HG02763 (cell line): ENCODE data around the gene PTH1R.
"Not testable (repeated sequence)": the region's sequence is repeated elsewhere in the genome, so short reads cannot be mapped to it uniquely, and the experiment has no call there.

Experiments used
- ATAC-seq: cut with Tn5 transposase; IDR thresholded peaks from one replicate; pipeline ENCODE4 v1.9.1; 2021; ENCODE audit warnings: mild to moderate bottlenecking, moderate library complexity; ENCODE audit not compliant: unreplicated experiment

Gene PTH1R

DNA sequence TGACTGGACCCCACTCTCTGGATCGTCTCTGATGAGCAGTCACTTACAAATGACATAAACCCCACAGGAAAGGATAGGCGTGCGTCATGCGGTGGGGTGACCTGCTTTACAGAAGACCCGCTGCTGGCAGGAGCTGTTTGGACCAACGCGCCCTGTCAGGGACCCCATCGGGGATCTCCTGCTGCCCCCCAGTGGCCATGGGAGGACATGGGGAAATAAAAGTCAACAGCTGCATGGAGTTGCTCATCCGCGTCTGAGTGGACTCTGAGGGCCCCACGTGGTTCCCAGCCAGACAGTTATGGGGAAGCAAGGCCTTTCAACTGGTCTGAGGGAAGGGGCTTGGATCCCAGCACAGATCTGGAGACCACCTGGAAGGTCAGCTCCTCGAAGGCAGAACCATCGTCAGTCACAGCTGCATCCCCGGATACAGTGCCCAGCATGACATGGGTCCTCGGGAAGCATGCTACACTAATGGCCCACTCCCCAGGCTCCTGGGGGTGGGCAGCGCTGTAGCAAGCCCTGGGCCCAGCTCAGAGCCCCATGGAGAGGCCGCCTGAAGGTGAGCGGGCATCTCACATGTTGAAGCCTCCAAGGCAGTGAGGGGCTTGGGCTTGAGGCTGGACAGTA, 32.1 kb downstream of the PTH1R start:
- no peak for ATAC-seq

DNA sequence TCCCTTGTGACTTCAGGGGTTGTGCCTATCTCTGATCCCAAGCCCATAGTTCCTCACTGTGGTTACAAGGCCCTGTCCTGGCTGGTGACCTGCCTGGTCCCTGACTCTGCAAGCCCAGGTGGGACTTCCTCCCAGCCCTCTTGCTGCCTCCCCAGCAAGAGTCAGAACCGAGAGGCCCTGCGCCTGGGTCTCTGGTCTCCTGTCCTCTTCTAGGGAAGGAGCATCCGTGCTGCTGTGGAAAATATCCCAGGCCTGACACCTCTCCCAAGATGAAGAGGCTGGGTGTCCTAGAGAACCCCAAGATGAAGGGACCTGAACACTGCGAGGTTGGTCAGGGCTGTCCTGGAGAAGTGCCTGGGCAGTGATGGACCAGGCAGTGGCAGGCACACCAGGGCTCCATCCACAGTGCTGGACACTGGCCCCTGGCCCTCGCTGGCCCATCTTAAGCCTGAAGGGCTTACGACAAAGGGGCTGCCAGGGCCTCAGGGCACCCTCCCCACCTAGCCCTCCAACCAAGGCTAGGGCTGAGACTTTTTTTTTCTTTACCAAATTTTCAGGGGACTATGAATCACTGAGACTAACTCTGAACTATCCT, 32.7 kb downstream of the PTH1R start:
- ATAC-seq, result no peak

DNA sequence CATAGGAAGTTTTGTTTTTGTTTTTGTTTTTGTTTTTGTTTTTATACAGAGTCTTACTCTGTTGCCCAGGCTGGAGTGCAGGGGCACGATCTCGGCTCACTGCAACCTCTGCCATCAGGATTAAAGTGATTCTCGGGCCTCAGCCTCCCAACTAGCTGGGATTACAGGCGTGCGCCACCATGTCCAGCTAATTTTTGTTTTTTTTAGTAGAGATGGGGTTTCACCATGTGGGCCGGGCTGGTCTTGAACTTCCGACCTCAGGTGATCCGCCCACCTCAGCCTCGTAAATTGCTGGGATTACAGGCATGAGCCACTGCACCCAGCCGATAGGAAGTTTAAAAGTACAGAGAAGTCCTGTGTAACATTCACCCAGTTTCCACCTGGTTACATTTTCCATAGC, 33.4 kb downstream of the PTH1R start:
- ATAC-seq, result not testable (repeated sequence)

DNA sequence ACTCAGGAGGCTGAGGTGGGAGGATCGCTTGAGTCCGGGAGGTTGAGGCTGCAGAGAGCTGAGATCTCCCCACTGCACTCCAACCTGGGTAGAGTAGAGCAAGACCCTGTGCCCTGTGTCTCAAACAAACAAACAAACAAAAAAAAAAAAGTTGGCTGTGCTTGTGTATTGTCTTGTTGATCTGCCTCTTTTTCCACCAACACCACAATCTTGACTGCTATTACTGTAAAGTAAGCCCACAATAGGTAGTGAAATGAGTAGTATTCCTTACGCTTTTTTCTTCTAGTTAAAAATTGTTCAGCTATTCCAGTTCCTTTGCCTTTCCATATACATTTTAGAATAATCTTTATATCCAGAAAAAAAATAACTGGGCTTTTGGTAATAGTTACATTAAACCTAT, 35.5 kb downstream of the PTH1R start:
- ATAC-seq, result no peak

DNA sequence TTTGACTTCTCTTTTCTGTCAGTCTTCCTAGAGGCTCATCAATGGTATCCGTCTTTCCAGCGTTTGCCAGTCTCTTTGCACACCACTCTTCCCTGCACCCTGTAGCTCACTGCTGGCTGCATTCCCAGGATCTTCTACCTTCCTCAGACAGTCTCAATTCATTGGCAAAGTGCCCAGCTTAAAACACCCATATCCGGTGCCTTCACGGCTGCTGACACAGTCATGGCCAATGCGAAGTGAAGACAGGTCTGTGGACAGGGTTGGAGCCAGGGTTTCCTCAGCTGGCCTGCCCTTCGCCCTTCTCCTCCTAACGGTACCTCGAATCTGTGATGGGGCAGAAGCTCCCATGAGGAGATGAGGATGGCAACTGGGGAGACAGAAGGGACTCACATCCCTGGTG, 36.1 kb downstream of the PTH1R start:
- no peak for ATAC-seq

DNA sequence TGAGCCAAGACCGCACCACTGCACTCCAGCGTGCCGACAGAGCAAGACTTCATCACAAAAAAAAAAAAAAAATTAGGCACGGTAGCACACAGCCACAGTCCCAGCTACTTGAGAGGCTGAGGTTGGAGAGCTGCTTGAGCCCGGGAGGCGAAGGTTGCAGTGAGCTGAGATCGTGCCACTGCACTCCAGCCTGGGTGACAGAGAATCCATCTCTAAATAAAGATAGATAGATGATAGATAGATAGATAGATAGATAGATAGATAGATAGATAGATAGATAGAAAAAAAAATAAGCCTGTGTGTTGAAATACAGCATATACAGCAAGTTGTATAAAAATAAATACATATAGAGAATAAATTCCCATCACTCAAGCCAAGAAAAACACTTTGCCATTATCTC, 37.3 kb downstream of the PTH1R start:
- no peak for ATAC-seq

DNA sequence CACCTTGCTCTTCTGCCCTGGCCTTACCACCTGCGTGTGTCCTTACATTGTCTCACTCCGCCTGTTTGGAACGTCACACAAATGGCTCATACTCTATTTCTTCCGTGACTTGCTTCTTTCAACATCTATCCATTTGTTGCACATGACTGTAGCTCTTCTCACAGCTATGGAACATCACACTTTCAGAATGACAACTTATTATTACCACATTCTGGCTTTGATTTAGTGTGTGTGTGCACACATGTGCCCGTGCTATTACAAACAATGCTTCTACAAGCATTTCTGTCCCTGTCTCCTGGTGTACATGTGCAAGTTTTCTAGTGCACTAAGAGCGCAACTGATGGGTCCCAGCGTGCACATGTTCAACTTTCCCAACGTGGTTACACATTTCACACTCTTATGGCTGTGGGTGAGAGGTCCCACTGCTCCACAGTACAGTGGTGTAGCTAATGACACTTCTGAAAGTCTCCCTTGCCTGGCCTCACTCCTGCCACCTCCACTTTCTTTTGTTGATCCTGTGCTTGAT, 37.8 kb downstream of the PTH1R start:
- no peak for ATAC-seq

DNA sequence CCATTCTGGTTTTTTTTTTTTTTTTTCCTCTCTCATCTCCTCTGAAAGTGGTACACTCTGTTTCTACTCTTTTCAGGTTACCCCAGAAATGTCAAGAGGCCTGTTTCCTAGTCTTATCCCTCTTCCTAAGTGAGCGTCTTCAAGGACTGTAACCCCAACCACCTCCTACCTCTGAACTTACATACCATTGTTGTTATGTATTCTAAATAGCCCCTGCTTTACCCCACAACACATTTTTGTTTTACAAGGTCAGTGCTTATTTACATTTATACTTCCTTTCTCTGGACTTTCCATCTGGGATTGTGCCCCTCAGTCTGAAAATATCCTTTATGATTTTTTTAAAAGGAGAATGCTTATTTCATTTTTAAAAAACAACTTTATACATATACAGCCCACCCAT, 38.8 kb downstream of the PTH1R start:
- no peak for ATAC-seq

DNA sequence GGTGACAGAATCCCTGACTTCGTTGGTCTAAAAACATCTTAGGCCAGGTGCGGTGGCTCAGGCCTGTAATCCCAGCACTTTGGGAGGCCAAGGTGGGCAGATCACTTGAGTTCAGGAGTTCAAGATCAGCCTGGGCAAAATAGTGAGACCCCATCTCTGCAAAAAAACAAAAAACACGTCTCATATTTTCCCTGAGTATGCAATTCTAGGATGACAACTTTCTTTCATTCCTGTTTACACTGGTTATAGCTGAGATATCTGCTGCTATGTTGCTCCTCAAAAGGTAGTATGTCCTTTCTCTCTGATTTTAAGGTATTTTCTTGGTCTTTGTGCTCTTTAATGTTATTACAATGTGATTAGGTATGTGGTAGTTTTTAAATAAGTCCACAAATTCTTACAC, 39.3 kb downstream of the PTH1R start:
- ATAC-seq, result no peak

DNA sequence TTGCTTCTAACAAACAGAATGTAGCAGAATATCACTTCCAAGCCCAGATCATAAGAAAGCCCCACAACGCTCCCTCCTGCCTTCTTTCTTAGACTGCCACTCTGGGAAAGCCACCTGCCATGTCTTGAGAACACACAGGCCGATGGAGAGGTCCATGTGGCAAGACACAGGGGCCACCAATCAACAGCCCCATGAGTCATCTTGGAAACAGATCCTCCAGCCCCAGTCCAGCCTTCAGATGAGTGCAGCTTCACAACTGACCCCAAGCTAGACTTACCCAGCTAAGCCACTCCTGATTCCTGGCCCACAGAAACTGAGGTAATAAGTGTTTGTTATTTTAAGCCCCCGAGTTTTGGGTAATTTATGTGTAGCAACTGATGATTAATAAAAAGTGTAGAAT, 39.7 kb downstream of the PTH1R start:
- no peak for ATAC-seq

DNA sequence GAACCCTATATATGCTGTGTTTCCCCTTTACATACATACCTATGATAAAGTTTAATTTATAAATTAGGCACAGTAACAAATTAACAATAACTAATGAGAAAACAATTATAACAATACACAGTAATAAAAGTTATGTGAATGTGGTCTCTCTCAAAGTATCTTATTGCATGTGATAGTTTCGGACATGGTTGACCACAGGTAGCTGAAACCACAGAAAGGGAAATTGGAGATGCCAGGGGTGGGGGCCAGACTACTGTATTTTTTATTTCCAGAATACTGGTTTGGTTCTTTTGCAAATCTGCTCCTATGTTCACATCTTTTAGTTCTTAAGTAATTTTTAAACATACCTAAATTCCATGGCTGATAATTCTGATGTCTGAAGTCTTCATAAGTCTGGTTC, 40.7 kb downstream of the PTH1R start:
- ATAC-seq, result no peak

DNA sequence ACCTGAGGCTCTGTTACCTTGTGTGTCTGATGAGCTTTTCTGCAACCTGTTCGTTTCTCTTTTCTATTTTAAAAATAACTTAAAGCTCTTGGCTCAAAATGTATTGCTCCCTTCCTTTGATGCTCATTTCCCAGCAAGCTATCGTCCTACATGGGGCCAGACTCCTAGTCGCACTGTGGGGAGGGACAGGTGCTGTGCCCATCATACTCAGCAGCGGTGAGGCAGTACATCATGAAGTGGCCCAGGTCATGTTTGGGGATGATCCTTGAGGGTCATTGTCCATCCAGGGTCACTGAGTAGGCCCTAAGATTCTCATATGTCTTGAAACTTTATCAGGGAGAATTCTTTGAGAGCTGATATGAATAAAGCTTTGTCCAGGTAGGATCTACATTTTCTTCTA, 41.1 kb downstream of the PTH1R start:
- no peak for ATAC-seq

DNA sequence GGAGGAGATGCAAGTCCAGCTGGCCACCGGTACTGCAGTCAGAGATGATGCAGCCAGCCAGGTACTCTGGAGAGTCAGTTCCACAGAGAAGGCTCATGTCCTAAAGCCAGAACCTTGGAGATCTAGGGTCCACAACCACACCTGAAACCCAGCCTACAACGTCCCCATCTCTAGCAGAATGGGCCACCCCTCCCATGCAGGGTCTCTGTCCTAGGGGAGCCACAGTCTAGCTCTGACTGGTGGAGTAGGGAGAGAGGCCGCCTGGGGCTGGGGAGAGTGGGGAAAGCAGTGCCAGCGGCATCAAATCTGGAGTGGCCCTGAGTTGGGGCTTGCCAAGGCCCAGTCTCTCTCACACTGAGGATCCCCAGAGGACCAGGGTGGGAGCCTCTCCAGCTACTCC, 43.5 kb downstream of the PTH1R start:
- ATAC-seq, result no peak

DNA sequence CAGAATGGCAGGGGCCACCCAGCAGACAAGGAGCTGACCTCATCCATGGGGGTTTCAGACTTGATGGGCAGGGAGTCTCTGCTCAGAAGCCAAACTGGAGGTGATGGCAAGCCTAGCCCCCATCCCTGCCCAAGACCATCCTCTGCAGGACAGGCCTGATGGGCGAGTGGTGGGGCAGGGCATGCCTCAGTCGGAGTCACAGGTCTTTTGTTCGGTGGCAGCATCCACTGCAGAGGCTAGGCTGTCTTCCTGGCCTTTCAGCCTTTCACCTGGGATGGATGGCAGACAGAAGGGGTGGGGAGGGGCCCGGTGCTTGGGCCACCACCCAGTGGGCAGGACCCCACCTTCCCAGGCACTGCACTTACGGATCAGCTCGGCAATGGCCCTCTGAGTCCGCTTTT, 44.4 kb downstream of the PTH1R start:
- ATAC-seq, result no peak

DNA sequence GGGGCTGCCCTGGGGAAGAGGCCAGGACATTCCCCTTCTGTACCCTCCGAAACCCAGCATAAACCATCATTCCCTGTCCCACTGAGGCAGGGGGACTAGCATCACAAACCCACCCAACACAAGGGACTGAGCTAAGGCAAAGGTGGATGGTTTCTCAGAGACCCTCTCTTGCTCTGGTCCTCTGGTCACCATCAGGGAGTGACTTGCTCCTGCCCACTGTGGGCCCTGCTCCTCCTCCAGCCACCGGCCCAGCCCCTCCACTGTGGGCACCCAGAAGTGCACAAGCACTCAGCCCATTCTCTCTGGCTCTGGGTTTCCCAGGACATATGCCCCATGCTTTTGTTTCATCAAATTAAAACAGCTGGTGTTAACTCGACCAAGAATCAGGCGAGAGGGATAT, 44.9 kb downstream of the PTH1R start:
- no peak for ATAC-seq

DNA sequence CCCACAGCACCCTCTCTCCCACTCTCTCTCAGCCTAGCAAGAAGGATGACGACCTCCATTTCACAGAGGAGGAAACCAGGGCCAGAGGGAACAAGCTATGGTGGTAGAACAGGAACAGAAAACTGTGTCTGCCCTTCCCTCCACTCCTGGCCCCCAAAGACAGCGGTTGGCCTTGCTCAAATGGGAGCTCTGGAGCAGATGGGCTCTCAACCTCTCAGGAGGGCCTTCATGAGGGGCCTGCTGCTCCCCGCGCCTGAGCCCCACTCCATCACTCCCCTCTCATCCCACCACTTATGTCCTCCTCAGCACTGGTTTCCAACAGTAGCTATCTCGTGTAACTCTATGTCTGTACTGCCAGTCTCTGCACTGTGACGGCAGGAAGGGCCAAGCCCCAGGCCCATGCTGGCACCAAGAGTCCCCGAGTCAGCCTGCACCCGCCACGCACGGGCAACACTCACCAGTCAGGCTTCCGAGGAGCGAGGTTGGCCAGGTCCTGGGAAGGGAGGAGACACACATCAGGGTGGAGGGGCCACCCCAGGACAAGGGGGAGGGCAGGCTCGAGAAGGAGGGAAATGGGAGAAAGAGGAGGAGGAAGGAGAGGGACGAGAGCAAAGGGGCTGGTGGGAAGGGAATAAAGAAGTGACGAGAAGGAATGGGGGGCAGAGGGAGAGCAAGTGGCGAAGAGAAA, 45.5 kb downstream of the PTH1R start:
- ATAC-seq, result no peak

DNA sequence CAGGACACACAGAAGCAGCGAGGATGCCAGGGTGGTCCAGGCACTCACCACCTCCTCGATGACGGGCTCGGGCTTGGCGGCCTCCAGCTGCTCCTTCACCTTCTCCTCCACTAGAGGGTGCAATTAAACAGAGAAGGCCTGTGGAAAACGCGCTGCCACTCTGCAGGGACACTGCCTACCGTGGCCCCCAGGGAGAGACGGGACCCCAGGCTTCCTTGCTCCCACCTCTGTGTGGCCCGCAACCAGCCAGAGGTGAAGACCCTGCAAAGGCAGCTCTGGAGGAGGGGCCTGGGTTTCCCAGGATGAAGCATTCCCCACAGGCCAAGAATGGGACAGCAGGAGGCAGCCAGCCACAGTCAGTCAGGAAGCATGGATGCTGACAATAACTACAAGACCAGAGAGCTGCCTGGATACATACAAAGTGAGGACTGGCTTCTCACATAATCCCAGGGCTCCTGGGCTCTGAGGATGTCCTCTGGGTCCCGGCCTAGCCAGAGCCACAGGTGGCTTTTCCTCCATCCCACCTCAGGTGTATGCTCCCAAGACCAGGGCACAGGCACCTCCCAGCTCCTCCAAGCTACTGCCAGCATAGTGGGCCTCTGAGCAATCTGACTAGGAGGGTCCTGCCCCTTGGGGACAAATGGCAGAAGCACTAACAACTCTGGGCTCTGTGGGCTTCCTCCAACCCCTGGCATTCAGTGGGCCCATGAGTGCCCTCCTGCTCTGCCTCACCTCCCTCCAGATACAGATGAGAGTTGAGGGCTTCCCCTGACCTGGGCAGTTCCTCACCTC, 46.2 kb downstream of the PTH1R start:
- no peak for ATAC-seq

DNA sequence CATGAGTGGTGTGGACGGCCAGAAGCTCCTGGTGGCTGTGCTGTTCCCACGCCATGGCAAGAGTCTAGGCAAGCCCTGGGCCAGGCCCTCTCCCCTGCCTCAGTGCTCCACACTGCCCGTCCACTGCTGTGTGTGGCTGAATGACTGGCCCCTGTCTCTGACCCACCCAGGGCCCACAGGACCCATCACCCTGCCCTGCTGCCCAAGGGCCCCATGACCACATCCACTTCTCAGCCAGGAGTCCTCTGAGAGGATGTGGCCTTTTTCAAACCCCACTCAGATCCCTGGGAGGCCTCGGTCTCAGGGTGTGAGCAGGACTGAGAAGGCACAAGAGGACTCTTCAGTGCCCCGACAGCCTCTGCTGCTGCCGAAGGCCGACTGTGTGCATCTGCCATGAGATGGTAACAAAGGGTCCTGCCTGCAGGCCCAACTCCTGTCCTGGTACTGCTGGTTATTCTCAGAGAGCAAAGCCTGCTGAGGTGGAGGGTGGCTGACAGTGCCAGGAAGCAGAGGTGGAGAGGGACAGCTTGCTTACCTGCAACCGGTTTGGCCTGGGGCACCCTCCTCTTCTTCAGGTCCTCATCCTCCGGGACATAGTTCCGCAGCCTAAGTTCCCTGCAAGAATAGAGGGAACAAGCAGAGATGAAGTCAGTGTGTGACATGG, 47.5 kb downstream of the PTH1R start:
- no peak for ATAC-seq

DNA sequence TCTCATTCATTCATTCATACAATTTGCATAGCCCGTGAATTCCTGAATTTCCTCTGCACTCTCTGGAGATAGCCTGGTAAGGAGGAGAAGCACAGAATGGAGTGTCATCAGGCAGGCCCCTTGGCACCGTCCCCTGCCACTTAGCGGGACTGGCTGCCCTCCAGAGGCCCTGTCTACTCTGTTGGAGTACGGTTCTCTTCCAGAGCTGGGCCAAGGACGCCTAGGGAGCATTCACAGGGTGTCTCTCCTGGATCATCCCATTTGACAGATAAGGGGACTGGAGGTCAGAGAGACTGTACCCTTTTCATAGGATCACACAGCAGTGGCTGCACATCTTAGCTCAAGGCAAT, 48.0 kb downstream of the PTH1R start:
- ATAC-seq, result no peak

DNA sequence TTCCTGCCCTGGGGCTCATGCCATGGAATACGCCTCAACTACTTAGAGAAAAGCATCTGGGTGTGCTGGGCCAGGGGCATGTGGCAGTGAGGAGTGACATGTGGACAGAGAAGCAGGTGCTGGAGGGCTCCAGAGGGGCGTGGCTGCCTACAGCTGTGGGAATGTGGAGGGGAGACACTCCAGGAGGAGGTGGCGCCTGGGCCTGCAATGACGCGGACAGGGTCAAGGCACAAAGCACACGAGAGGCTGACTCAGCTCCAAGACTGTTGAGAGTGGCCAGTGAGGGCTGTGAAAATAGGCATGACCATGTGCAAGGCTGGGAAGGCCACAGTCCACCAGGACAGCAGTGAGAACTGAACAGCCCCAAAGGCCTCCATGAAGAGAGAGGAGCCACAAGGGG, 48.5 kb downstream of the PTH1R start:
- ATAC-seq, result no peak

DNA sequence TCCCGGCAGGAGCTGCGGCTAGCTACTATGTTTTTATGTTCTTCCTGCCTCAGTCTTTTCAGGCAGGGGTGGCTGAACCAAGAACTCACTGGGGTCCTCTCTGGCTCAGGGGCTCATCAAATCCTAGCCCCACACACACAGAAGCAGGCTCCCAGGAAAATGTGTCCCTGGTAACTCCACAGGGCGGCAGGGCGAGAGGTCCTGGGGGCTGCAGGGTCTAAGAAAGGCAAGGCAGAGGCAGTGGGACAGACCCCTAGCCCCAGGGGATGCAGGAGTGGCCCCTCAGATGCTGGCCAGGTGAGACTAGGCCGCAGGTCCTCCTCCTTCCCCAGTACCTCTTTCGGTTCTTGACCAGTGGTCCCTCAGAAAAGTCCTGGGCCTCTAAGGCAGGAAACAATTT, 48.9 kb downstream of the PTH1R start:
- ATAC-seq, result no peak
